Loucy (cell line): Measurements from ENCODE around the gene RAC2.

Experiments used
- H2AFZ ChIP-seq: fragments of 200-600 bp; sonication (generic); 2 replicates; pipeline ENCODE4 v1.6.0; 2016; ENCODE audit warnings: antibody characterized with exemption, mild to moderate bottlenecking, low read length, moderate library complexity
- H3F3A ChIP-seq: fragments of 200-600 bp; 2 replicates; pipeline ENCODE4 v1.6.0; 2016; ENCODE audit warnings: antibody characterized with exemption, low read depth, mild to moderate bottlenecking
- H3K27me3 ChIP-seq: fragments of 200-600 bp; sonication (generic); 2 replicates; pipeline ENCODE4 v1.6.1; 2014; ENCODE audit warnings: low read length, mild to moderate bottlenecking; ENCODE audit not compliant: insufficient read depth, poor library complexity, severe bottlenecking
- H3K36me3 ChIP-seq: fragments of 200-600 bp; sonication (generic); 2 replicates; pipeline ENCODE4 v1.6.1; 2016; ENCODE audit warnings: low read length; ENCODE audit not compliant: insufficient read depth
- H3K4me1 ChIP-seq: fragments of 200-600 bp; sonication (generic); 2 replicates; pipeline ENCODE4 v1.5.1; 2014; ENCODE audit warnings: low read length, mild to moderate bottlenecking; ENCODE audit not compliant: insufficient read depth, poor library complexity, severe bottlenecking
- H3K4me2 ChIP-seq: fragments of 200-600 bp; sonication (generic); 2 replicates; pipeline ENCODE4 v1.6.0; 2014; ENCODE audit warnings: antibody characterized with exemption, low read length, low read depth, mild to moderate bottlenecking; ENCODE audit not compliant: poor library complexity, severe bottlenecking
- H3K4me3 ChIP-seq: fragments of 200-600 bp; sonication (generic); 2 replicates; pipeline ENCODE4 v1.5.1; 2014; ENCODE audit warnings: low read length, mild to moderate bottlenecking, mixed read lengths; ENCODE audit not compliant: poor library complexity, severe bottlenecking
- H3K79me2 ChIP-seq: fragments of 200-600 bp; sonication (generic); 2 replicates; pipeline ENCODE4 v1.6.1; 2014; ENCODE audit warnings: low read length; ENCODE audit not compliant: insufficient read depth
- H3K9ac ChIP-seq: fragments of 200-600 bp; sonication (generic); 2 replicates; pipeline ENCODE4 v1.6.0; 2014; ENCODE audit warnings: mild to moderate bottlenecking, low read depth, low read length, moderate library complexity; ENCODE audit not compliant: poor library complexity, severe bottlenecking
- H3K9me2 ChIP-seq: fragments of 200-600 bp; sonication (generic); replicated peaks from 2 replicates; pipeline ENCODE4 v1.6.1; 2016; ENCODE audit warnings: low read depth, low read length, mixed read lengths
- H3K9me3 ChIP-seq: fragments of 200-600 bp; sonication (generic); 2 replicates; pipeline ENCODE4 v1.6.1; 2014; ENCODE audit warnings: mild to moderate bottlenecking, antibody characterized with exemption, low read length, low read depth; ENCODE audit not compliant: insufficient read depth
- H4K20me1 ChIP-seq: fragments of 200-600 bp; sonication (generic); 2 replicates; pipeline ENCODE4 v1.6.0; 2014; ENCODE audit warnings: antibody characterized with exemption, low read length, mild to moderate bottlenecking; ENCODE audit not compliant: insufficient read depth, poor library complexity, severe bottlenecking
- CTCF ChIP-seq: fragments of 200-600 bp; sonication (generic); conservative IDR thresholded peaks from 2 replicates; pipeline ENCODE4 v1.5.1; 2014; ENCODE audit warnings: mild to moderate bottlenecking, antibody characterized with exemption, low read length
- EZH2phosphoT487 ChIP-seq: fragments of 200-600 bp; IDR thresholded peaks from 2 replicates; pipeline ENCODE4 v1.6.1; 2018; ENCODE audit warnings: antibody characterized with exemption, mild to moderate bottlenecking, moderate library complexity, borderline replicate concordance

RAC2 gene

GRCh38 chr22:37179126-37179470, 65.0 kb downstream of the RAC2 start:
- Histone ChIP-seq H3F3A (no peaks in the 10 kb centered on the region), H3K9me2 (no peaks in the 10 kb centered on the region), H4K20me1 (no peaks in the 10 kb centered on the region), H3K9me3 (no peaks in the 10 kb centered on the region), H3K79me2 (no peaks in the 10 kb centered on the region), H2AFZ (no peak overlapping the region), H3K36me3 (no peaks in the 10 kb centered on the region), H3K4me3 (no peak overlapping the region), H3K4me2 (no peak overlapping the region), H3K9ac (no peak overlapping the region), H3K27me3 (no peaks in the 10 kb centered on the region), H3K4me1 (peaks cover 9% of the 10 kb centered on the region)
- TF ChIP-seq EZH2phosphoT487 = no peak
- TF ChIP-seq CTCF = no peak

- H3K4me1 ChIP-seq = peaks cover 4% of the 10 kb centered on the region
These were observed 65.5 kb downstream of the RAC2 start for GRCh38 chr22:37178350-37179125.

GRCh38 chr22:37177755-37178154, 66.3 kb downstream of the RAC2 start:
- H3F3A ChIP-seq = no peaks in the 10 kb centered on the region
- no peaks in the 10 kb centered on the region for H3K79me2 ChIP-seq
- TF ChIP-seq EZH2phosphoT487 = no peak
- no peak for TF ChIP-seq CTCF
- H3K9ac ChIP-seq = no peak overlapping the region
- no peaks in the 10 kb centered on the region for H3K9me2 ChIP-seq
- H2AFZ ChIP-seq = no peak overlapping the region
- no peak overlapping the region for H3K4me3 ChIP-seq
- H3K9me3 ChIP-seq = no peaks in the 10 kb centered on the region
- H3K4me1 ChIP-seq = no peaks in the 10 kb centered on the region
- no peaks in the 10 kb centered on the region for H3K36me3 ChIP-seq
- H3K27me3 ChIP-seq = no peaks in the 10 kb centered on the region
- no peak overlapping the region for H3K4me2 ChIP-seq
- no peaks in the 10 kb centered on the region for H4K20me1 ChIP-seq

More at GRCh38 chr22:37178350-37179125, 65.5 kb downstream of the RAC2 start:
- no peak overlapping the region for H2AFZ ChIP-seq
- no peak overlapping the region for H3K4me2 ChIP-seq
- H3F3A ChIP-seq = no peaks in the 10 kb centered on the region
- H3K79me2 ChIP-seq = no peaks in the 10 kb centered on the region
- H4K20me1 ChIP-seq = no peaks in the 10 kb centered on the region
- no peaks in the 10 kb centered on the region for H3K9me2 ChIP-seq
- no peaks in the 10 kb centered on the region for H3K9me3 ChIP-seq
- no peaks in the 10 kb centered on the region for H3K27me3 ChIP-seq
- no peak overlapping the region for H3K4me3 ChIP-seq
- H3K9ac ChIP-seq = no peak overlapping the region
- no peaks in the 10 kb centered on the region for H3K36me3 ChIP-seq
- no peak for TF ChIP-seq CTCF
- TF ChIP-seq EZH2phosphoT487 = no peak
